ENCODE measurements around the gene SLC38A5.

GRCh38 chrX:48471504-48471903, 1.4 kb upstream of the SLC38A5 start:
- TF ChIP-seq POLR2A (IDR thresholded peaks at IDR 0.05; ENCODE audit: low read depth) (no peak), CTCF (IDR thresholded peaks at IDR 0.05) (no peak)

Data from esophagus muscularis mucosa (tissue), 3 donors.